HG02798 (cell line): ENCODE measurements around the gene TSPAN18.

Experiments used
- ATAC-seq: cut with Tn5 transposase; IDR thresholded peaks from one replicate; pipeline ENCODE4 v1.9.1; 2021; ENCODE audit warnings: mild to moderate bottlenecking; ENCODE audit not compliant: unreplicated experiment, poor library complexity

Gene TSPAN18

DNA sequence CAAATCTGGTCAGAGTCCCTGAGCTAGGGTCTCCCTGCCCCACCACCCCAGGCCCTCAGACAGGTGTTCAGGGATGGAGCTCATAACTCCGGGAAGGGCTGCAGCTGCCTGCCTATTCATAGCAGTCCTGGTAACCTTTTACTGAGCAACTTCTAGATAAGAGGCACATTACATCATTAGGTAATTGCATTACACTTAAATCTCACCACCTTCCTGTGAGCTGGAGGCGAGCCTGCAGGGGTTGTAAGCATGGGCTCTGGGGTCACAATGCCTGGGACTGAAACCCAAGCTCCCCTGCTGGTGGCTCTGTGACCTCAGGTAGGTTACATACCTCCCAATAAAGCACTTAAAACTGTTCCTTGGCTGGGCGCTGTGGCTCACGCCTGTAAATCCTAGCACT is 201.4 kb downstream of the TSPAN18 start:
- ATAC-seq: no peak

DNA sequence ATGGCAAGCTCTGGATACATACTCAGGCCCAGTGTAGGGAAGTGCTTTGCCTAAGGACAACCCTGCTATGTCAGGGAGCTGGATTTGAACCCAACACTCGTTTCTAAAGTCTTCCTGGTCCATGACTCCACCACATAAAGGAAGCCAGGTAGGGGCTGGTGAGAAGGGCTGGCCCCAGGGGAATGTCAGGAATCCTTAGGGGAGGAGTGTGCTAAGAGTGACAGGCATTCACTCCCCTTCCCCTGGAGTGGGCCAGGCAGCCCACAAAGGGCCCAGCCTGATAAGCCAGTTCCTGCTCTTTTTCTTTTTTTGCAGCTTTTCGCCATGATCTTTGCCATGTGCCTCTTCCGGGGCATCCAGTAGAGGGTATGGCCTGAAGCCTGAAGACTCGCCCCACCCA is 202.1 kb downstream of the TSPAN18 start:
- no peak for ATAC-seq

- ATAC-seq: no peak
Measured at GRCh38 chr11:44930588-44931302, 204.0 kb downstream of the TSPAN18 start.

- ATAC-seq: no peak
Measured at GRCh38 chr11:44931466-44931865, 204.7 kb downstream of the TSPAN18 start.

- ATAC-seq: no peak
Measured at GRCh38 chr11:44934110-44934509, 207.3 kb downstream of the TSPAN18 start.

- no peak for ATAC-seq
Measured at GRCh38 chr11:44934735-44935250, 208.0 kb downstream of the TSPAN18 start.

DNA sequence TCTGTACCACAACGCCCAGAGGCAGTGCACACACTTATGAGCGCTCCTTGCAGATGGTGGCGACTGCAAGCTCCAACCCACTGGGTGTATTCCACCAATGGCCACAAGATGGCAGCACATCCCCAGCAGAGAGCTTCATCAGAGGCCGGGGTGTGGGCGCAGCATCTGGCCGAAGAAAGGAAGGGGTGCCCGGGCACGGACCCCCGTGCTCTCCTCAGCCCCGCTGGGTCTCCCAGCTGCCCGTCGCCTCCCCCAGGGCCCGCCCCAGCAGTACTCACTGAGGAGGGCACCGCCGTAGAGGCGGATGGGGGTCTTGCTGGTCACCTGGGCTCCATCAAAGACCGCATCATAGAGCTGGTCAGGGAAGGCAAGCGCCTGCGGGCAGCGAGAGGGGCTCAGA is 209.8 kb downstream of the TSPAN18 start:
- ATAC-seq: peak; percentile 78

DNA sequence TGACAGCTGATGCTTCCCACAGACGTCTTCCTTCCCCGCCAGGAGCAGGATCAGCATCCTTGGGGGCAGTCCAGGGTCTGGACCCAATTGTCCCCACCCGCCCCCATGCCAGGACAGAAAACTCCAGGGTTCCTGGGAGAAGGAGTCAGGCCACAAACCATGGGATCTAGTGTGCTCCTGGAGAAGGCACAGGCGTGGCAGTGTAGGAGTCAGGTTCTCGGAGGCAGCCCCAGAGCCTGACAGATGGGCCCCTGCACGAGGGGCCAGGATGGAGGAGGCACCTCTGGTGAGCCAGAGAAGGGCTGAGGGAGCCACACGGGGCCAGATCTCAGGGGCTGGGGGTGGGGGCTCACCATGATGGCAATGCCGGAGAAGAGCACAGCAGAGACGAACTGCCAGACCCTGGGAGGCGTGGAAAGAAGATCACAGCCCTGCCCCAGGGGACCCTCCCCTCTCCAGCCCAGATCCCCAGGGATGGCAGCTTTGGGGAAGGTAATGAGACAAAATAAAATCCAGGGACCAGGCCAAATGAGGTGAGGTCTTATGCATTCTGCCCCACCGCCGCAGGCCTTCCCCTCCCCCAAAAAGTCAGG is 210.3 kb downstream of the TSPAN18 start:
- no peak for ATAC-seq

DNA sequence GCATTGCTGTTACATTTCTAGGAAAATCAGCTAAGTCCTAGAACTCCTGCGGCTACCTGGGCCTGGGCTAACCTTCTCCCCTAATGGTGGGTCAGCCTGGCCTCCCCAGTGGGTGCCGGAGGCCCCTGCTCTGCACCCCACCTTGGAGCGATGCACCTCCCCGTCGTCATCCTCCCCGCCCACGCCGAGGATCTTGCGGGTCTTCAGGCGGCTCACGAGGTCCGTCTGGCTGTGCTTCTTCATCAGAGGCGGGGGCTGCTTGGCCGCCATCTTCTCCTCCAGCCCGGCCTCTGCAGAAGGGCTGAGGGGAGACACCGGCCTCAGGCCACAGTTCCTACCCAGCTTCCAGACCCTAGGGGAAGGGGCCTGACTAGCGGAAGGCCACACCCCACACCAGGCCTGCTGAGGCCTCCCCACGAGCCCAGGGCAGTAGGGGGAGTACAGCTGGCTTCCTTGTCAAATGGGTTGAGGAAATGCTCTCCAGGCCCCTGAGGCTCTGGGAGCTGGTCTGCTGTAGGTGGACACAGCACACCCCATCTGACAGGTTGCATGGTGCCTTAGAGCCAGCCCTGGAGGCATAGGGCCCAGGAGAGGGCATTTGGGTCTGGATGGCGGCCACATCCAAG is 211.4 kb downstream of the TSPAN18 start:
- ATAC-seq: no peak

DNA sequence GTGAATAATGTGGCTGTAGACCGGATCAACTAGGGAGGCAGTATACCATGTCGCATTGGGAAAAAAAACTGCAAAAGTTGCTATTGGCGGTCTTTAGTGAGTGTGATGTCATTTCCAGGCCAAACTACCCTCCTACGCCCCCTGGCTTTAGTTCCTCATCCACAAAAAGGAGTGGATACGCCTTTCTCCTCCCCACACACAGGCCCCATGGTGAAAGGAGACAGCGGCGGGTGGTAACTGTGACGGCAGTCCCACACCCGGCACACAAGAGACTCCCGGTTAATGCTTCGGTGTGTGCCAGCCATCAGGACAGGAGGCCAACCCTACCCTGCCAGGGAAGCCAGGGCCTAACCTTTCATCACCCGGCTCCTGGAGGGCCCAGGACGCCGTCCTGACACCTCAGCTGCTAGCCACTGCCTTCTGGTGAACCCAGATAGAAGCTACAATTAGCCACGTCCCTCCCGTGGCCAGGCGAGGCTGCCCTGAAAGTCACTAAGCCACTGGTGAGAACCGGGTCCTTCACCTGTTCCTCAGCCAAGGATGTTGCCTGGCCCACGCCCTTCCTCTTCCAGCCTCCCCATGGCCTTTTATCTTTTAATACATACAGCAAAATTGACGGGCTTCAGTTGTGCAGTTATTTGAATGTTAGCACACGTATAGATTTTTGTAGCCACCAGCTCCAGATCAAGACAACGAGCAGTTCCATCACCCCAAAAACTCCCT is 213.1 kb downstream of the TSPAN18 start:
- no peak for ATAC-seq

GRCh38 chr11:44940404-44940803 is 213.6 kb downstream of the TSPAN18 start:
- ATAC-seq: no peak

GRCh38 chr11:44940835-44941234 is 214.1 kb downstream of the TSPAN18 start:
- no peak for ATAC-seq

DNA sequence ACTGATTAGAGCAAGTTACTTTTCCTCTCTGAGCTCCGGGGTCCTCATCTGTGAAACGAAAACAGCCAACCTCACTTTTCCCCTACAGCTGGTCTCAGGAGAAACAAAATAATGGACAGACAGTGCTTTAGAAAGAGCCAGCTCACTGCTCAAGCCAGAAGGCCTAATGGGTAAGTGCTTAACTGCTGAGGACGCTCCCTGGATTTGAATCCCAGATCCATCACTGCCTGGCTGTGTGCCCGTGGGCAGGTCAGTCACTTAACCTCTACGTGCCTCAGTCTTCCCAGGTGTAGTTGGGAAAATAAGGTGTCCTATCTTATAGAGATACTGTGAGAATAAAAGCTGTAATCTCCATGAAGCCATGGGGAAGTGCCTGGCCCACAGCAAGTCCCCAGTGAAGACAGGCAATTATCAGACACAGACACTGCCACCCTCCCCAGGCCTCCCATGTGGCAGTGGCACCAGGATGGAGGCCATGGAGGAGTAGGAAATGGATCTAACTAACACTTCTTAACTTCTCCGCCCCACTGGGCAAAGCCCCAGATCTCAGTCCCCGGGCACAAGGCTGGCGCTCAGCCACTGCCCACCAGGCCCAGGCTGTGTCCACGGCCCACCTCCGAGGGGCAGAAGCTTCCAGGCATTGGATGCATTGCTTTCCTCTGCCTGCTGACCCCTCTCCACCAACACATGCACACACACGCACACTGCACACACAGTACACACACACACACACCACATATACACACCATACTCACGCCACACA is 214.7 kb downstream of the TSPAN18 start:
- no peak for ATAC-seq

DNA sequence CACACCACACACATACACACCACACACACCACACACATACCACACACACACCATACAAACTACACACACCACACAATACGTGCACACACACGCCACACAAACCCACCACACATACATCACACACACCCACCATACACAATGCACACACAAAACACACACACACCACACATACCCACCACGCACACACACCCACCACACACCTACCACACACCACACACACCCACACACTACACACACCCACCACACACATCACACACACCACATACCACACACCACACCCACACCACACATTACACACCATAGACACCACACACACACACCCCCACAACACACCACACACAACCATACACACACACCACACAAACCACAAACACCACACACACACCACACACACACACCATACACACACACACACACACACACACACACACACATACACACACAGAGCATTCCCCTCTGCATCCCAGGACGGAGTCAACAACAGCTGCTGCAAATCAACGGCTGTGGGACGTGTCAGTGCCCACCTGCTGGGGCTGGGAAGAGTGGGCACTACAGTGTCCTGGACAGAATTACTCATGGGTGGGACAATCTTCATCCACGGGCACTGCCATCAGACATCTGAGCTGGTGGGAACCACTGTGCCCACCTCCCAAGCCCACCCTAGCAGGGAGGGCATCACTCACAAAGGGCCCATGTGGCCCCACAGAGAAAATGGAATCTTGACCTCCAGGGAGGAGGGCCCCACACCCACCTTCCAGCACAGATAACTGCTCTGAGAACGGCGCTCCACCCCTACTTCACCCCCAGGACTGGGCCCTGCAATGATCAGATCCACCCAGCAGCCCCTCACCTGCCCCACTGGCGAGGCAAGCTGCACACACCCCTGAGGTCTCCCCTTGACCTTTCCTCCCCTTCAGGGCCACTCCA is 215.5 kb downstream of the TSPAN18 start:
- no peak for ATAC-seq

DNA sequence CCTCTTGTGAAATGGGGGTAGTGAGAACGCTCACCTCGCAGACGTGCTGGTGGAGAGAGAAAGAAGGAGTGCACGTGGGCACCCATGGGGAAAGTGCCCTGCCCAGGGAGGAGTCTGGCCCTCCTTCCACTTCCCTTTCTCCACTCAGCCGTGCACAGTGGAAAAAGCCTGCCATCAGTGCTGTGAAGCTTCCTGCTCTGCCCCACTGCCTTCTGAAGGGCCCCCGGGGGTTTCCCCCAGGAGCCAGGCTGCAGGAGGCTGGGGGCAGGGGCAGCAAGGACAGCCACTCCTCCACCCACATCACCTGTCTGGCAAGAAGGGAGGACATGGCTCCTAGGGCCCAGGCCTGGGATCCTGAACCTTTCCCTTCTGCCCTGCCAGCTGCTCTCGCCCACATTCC is 216.4 kb downstream of the TSPAN18 start:
- peak; percentile 43 for ATAC-seq

DNA sequence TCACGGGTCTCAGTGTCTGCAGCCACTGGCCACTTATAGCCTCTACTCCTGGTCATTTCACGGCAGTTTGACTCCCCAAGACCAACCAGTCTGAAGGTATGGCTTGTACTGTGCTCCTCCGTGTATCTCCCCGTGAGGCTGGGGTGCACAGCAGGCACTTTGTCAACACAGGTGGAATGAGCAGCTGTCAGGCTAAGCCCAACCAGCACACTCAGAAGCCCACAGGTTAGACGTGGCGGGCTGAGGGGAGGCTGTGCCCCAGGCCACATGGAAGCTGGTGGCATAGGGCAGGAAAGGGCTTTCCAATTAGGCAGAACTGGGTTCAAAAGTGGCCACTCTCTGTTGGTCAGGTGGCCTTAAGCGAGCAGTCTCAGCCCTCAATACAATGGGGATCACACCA is 216.9 kb downstream of the TSPAN18 start:
- no peak for ATAC-seq

- no peak for ATAC-seq
Measured at GRCh38 chr11:44944181-44944852, 217.6 kb downstream of the TSPAN18 start.

DNA sequence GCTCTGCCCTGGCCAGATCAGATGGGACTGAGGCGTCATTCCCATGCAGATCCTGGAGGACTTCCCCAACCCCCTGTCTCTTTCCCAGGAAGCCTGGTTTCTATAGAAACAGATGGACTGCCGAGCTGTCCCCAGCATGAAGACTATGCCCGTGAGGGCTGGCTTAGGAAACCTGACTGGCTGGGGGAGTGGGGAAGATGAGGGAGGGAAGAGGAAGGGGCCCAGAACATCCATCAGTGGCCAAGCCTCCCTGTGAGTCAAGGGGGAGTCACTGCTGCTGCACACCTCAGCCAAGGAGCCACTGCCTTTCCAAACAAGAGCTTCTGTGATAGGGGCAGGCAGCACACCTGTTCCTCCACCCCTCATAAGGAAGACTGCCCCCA is 218.1 kb downstream of the TSPAN18 start:
- ATAC-seq: no peak

- ATAC-seq: no peak
Measured at GRCh38 chr11:44945666-44946065, 218.9 kb downstream of the TSPAN18 start.
